K562 (cell line): ENCODE results near the gene APOO. TPM values are rescaled to one million over a fixed set of nuclear protein-coding genes. Genes with fewer than 3 reads are reported as not detected.

Source experiments
- ATAC-seq: fragments of 200-7000 bp; cut with Tn5 transposase; 3 replicates; pipeline ENCODE4 v1.9.1; 2020; ENCODE audit warnings: moderate library complexity
- BruUV-seq: library from RNA; stranded (reverse); fragments of 400-500 nt; replicated peaks from 2 replicates; lab custom pipeline; 2021; lab: Mats Ljungman, UMichigan
- CTCF ChIA-PET: fragments of 300-600 bp; formaldehyde crosslinking; extraction: SDS; loops from one replicate; lab custom pipeline; 2021; ENCODE audit warnings: low intra/inter-chr PET ratio; lab: Yijun Ruan, JAX
- POLR2A ChIA-PET: fragments of 300-600, 350-650 bp; sonication (Branson Sonifier 250); formaldehyde crosslinking; extraction: SDS; loops from one replicate; lab custom pipeline; 2021; ENCODE audit warnings: antibody characterized with exemption, inconsistent platforms; lab: Yijun Ruan, JAX
- DNase-seq, 4 experiments: peaks; one replicate each; pipeline versions ENCODE4 v3.0.0 to v3.0.0-alpha.2; 2011 to 2018; ENCODE audit warnings: low spot score in 3 of 4, mixed read lengths in 3 of 4; ENCODE audit errors: extremely low read depth in 1 of 4
- FAIRE-seq: peaks from 2 replicates; lab custom pipeline; 2011; peaks lifted over from hg19 to GRCh38; lab: Jason Lieb, UNC
- H2AFZ ChIP-seq: 2 replicates; pipeline ENCODE4 v1.6.0; 2011; ENCODE audit warnings: low read depth, low read length, control low read depth, inconsistent platforms
- H3K27ac ChIP-seq: fragments of 200-600 bp; 3 replicates; pipeline ENCODE4 v1.8.0; 2011; ENCODE audit warnings: low read depth, mild to moderate bottlenecking, control low read depth, inconsistent platforms, low read length, moderate library complexity, mixed read lengths; ENCODE audit errors: extremely low read depth
- H3K27me3 ChIP-seq, 2 experiments: fragments of 300-600 bp in 1 of 2; 2 replicates in 1 of 2; 3 replicates in 1 of 2; pipeline versions ENCODE4 v1.6.0 to v1.8.0; 2011; ENCODE audit warnings: inconsistent platforms in 2 of 2, low read length in 2 of 2, mild to moderate bottlenecking in 1 of 2, mixed read lengths in 1 of 2, moderate library complexity in 1 of 2; ENCODE audit not compliant: control insufficient read depth in 2 of 2, insufficient read depth in 2 of 2
- H3K36me3 ChIP-seq: fragments of 300-600 bp; 3 replicates; pipeline ENCODE4 v1.8.0; 2011; ENCODE audit warnings: mild to moderate bottlenecking, low read length, inconsistent platforms; ENCODE audit not compliant: control insufficient read depth, insufficient read depth
- H3K4me1 ChIP-seq, 2 experiments: fragments of 200-600 bp in 1 of 2; replicated peaks in 1 of 2; 2 replicates in 1 of 2; 3 replicates in 1 of 2; pipeline versions ENCODE4 v1.5.1 to v1.8.0; 2011; ENCODE audit warnings: inconsistent platforms in 2 of 2, low read length in 2 of 2, mild to moderate bottlenecking in 1 of 2, mixed read lengths in 1 of 2, moderate library complexity in 1 of 2; ENCODE audit not compliant: control insufficient read depth in 2 of 2, insufficient read depth in 2 of 2
- H3K4me2 ChIP-seq: 2 replicates; pipeline ENCODE4 v1.6.1; 2011; ENCODE audit warnings: low read length, control low read depth, inconsistent platforms, mixed read lengths; ENCODE audit not compliant: insufficient read depth
- H3K4me3 ChIP-seq: fragments of 200-600 bp; sonication (generic), shearing (Covaris generic); 2 replicates; pipeline ENCODE4 v1.5.1; 2016; ENCODE audit warnings: control low read depth, inconsistent platforms
- H3K79me2 ChIP-seq: fragments of 200-600 bp; 3 replicates; pipeline ENCODE4 v1.8.0; 2011; ENCODE audit warnings: low read length, inconsistent platforms; ENCODE audit not compliant: control insufficient read depth, insufficient read depth
- H3K9ac ChIP-seq, 2 experiments: 2 replicates each; pipeline versions ENCODE4 v1.6.0 to v1.6.1; 2011; ENCODE audit warnings: low read depth in 2 of 2, low read length in 2 of 2, control low read depth in 1 of 2, inconsistent platforms in 1 of 2, mild to moderate bottlenecking in 1 of 2, mixed read lengths in 1 of 2; ENCODE audit not compliant: insufficient read depth in 1 of 2
- H3K9me1 ChIP-seq: one replicate; pipeline ENCODE4 v1.6.0; 2011; ENCODE audit warnings: inconsistent platforms, mild to moderate bottlenecking, low read length, moderate library complexity; ENCODE audit not compliant: control insufficient read depth, insufficient read depth
- H3K9me3 ChIP-seq: replicated peaks from 2 replicates; pipeline ENCODE4 v1.5.1; 2011; ENCODE audit warnings: low read depth, low read length, inconsistent platforms; ENCODE audit not compliant: control insufficient read depth, insufficient read depth
- H4K20me1 ChIP-seq: replicated peaks from 2 replicates; pipeline ENCODE4 v1.6.1; 2011; ENCODE audit warnings: low read length, inconsistent platforms, mixed read lengths; ENCODE audit not compliant: control insufficient read depth, insufficient read depth
- CEBPB ChIP-seq: fragments of 450-650 bp; IDR thresholded peaks from 2 replicates; pipeline ENCODE4 v1.6.1; 2016; ENCODE audit warnings: missing genetic modification characterization, missing compliant biosample characterization
- CEBPG ChIP-seq, 3 experiments: fragments of 200-800 bp in 1 of 3; sonication (Bioruptor generic) in 1 of 3; sonication (generic) in 1 of 3; formaldehyde crosslinking in 1 of 3; IDR thresholded peaks in 2 of 3; conservative IDR thresholded peaks in 1 of 3; 2 replicates each; pipeline versions ENCODE4 v1.6.1 to v1.8.0; 2016 to 2022; ENCODE audit warnings: missing compliant biosample characterization in 2 of 3, missing genetic modification characterization in 2 of 3, mild to moderate bottlenecking in 1 of 3, missing genetic modification reagents in 1 of 3
- KAT7 ChIP-seq: sonication (generic); formaldehyde crosslinking; IDR thresholded peaks from 2 replicates; pipeline ENCODE4 v1.8.0; 2022; ENCODE audit warnings: missing genetic modification reagents, mild to moderate bottlenecking, borderline replicate concordance
- WGBS: fragments of 100-300 bp; shearing (Covaris generic); methylation state at CpG from one replicate; pipeline ENCODE4 v1.1.6; 2016; ENCODE audit warnings: low coverage, mixed read lengths; ENCODE audit not compliant: insufficient coverage; ENCODE audit errors: missing lambda C conversion rate; 5-methylcytosine and 5-hydroxymethylcytosine counted together
- in situ Hi-C: fragments of 300-500 bp; cut with MboI; formaldehyde crosslinking; loops from 4 replicates; pipeline ENCODE4 v1.15.0; 2018; ENCODE audit warnings: inconsistent platforms, mixed read lengths
- intact Hi-C: fragments of 100-400 bp; cut with micrococcal nuclease; formaldehyde crosslinking; loops from 2 replicates; pipeline ENCODE4 v1.14.2; 2022
- polyA plus RNA-seq, 8 experiments: library from polyadenylated mRNA; depleted of rRNA in 4 of 8; stranded (reverse) in 5 of 8; unstranded in 3 of 8; fragments of >200 nt; fragmentation: Nextera tagmentation in 2 of 8; fragmentation: Illumina TruSeq in 1 of 8; extraction: Ambion mirVana in 2 of 8; extraction: Trizol in 1 of 8; gene quantifications; 2 replicates each; pipeline versions ENCODE4 v1.2.1 to v1.2.3, GENCODE V29; 2011 to 2014; ENCODE audit warnings: inconsistent platforms in 1 of 8, missing spikeins in 1 of 8
- total RNA-seq, 7 experiments: library from RNA; depleted of rRNA in 6 of 7; stranded (reverse); fragments of >200 nt in 6 of 7; fragmentation: Illumina TruSeq in 2 of 7; extraction: Trizol in 2 of 7; gene quantifications; 2 replicates each; pipeline versions ENCODE4 v1.2.1 to v1.2.3, GENCODE V29; 2011 to 2021; ENCODE audit warnings: low replicate concordance in 1 of 7
- TF ChIP-seq, protein P1 (sequence below): fragments of 250-450 bp; sonication (Bioruptor Pico); IDR thresholded peaks from 2 replicates; pipeline ENCODE4 v1.4.0; 2020; ENCODE audit warnings: mild to moderate bottlenecking, moderate library complexity, borderline replicate concordance
- TF ChIP-seq, protein P2 (sequence below): sonication (generic); formaldehyde crosslinking; IDR thresholded peaks from 2 replicates; pipeline ENCODE4 v1.8.1; 2023; ENCODE audit warnings: mild to moderate bottlenecking, missing genetic modification reagents

APOO gene
- total and polyA plus RNA-seq, 9 of the 15 experiments (the other 6 are each of a cell fraction or from before 2014, with no cell fraction given), result 37.3 to 76.4 (median 60.8) TPM

GRCh38 chrX:23854945-23855344 lies 52.8 kb downstream of the APOO start:
- ChIA-PET POLR2A (interaction anchor here (0.6 kb wide), 1 partner anchor 72 kb away, joined by 3 read pairs; the partner anchor contains the start of gene SAT1), CTCF (no interaction called here)
- Histone ChIP-seq H4K20me1 (no peaks in the 10 kb centered on the region), H3K4me1 (no peaks in the 10 kb centered on the region; a peak in 2 of 5 replicates), H3K4me2 (no peak overlapping the region), H3K9me3 (no peaks in the 10 kb centered on the region), H3K36me3 (peaks cover 12% of the 10 kb centered on the region; the same call in 1 of the 3 replicates), H3K9me1 (no peaks in the 10 kb centered on the region), H3K79me2 (no peaks in the 10 kb centered on the region), H3K27me3 (no peaks in the 10 kb centered on the region), H2AFZ (no peak overlapping the region), H3K9ac (no peak overlapping the region), H3K4me3 (no peak overlapping the region), H3K27ac (no peak overlapping the region)
- FAIRE-seq (no peak), ATAC-seq (no peak), DNase-seq (no peak)
- TF ChIP-seq KAT7, result no peak
- TF ChIP-seq CEBPG (CRISPR knock-in tag; IDR thresholded peaks at IDR 0.05), result no peak
- 0 out of 4 replicates have a peak, but pooled peaks of 1 of the 2 experiments have one; percentile 26 for TF ChIP-seq CEBPG (tag; conservative IDR thresholded peaks at IDR 0.05 in 1 of 2, IDR thresholded peaks at IDR 0.05 in 1 of 2)
- TF ChIP-seq, protein P1, sequence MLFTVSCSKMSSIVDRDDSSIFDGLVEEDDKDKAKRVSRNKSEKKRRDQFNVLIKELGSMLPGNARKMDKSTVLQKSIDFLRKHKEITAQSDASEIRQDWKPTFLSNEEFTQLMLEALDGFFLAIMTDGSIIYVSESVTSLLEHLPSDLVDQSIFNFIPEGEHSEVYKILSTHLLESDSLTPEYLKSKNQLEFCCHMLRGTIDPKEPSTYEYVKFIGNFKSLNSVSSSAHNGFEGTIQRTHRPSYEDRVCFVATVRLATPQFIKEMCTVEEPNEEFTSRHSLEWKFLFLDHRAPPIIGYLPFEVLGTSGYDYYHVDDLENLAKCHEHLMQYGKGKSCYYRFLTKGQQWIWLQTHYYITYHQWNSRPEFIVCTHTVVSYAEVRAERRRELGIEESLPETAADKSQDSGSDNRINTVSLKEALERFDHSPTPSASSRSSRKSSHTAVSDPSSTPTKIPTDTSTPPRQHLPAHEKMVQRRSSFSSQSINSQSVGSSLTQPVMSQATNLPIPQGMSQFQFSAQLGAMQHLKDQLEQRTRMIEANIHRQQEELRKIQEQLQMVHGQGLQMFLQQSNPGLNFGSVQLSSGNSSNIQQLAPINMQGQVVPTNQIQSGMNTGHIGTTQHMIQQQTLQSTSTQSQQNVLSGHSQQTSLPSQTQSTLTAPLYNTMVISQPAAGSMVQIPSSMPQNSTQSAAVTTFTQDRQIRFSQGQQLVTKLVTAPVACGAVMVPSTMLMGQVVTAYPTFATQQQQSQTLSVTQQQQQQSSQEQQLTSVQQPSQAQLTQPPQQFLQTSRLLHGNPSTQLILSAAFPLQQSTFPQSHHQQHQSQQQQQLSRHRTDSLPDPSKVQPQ (CRISPR knock-in tag), result no peak
- peak; percentile 53 for TF ChIP-seq CEBPB (tag)
- TF ChIP-seq, protein P2, sequence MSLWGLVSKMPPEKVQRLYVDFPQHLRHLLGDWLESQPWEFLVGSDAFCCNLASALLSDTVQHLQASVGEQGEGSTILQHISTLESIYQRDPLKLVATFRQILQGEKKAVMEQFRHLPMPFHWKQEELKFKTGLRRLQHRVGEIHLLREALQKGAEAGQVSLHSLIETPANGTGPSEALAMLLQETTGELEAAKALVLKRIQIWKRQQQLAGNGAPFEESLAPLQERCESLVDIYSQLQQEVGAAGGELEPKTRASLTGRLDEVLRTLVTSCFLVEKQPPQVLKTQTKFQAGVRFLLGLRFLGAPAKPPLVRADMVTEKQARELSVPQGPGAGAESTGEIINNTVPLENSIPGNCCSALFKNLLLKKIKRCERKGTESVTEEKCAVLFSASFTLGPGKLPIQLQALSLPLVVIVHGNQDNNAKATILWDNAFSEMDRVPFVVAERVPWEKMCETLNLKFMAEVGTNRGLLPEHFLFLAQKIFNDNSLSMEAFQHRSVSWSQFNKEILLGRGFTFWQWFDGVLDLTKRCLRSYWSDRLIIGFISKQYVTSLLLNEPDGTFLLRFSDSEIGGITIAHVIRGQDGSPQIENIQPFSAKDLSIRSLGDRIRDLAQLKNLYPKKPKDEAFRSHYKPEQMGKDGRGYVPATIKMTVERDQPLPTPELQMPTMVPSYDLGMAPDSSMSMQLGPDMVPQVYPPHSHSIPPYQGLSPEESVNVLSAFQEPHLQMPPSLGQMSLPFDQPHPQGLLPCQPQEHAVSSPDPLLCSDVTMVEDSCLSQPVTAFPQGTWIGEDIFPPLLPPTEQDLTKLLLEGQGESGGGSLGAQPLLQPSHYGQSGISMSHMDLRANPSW (CRISPR knock-in tag), result no peak
- BruUV-seq, result no TSS peak
- intact Hi-C loops, result no loop called here
- 100% methylated on average over 3 of the region's 3 CpGs for WGBS
- in situ Hi-C loops, result no loop called here
